ENCODE results near the gene DYNLL2.
"Not testable (repeated sequence)": the region's sequence is repeated elsewhere in the genome, so short reads cannot be mapped to it uniquely, and the experiment has no call there.

Gene DYNLL2

GRCh38 chr17:58141505-58141904 is 58.3 kb downstream of the DYNLL2 start:
- no peak overlapping the region for H3K4me3 ChIP-seq (ENCODE audit: low read length)
- no peak overlapping the region for H3K4me2 ChIP-seq (ENCODE audit: low read depth, low read length)
- no peaks in the 10 kb centered on the region for H4K20me1 ChIP-seq (ENCODE audit: insufficient read depth, low read length)
- H3K9ac ChIP-seq (ENCODE audit: low read length), result no peak overlapping the region
- H2AFZ ChIP-seq (ENCODE audit: low read length), result no peak overlapping the region
- no peaks in the 10 kb centered on the region for H3K4me1 ChIP-seq (ENCODE audit: low read length)
- H3K36me3 ChIP-seq (replicated peaks; ENCODE audit: insufficient read depth, low read length), result no peaks in the 10 kb centered on the region
- TF ChIP-seq EZH2 (optimal IDR thresholded peaks at IDR 0.05; ENCODE audit: low read depth, low read length) (no peak), EZH2phosphoT487 (IDR thresholded peaks at IDR 0.05; ENCODE audit: low read length) (no peak)
- TF ChIP-seq, protein P1, sequence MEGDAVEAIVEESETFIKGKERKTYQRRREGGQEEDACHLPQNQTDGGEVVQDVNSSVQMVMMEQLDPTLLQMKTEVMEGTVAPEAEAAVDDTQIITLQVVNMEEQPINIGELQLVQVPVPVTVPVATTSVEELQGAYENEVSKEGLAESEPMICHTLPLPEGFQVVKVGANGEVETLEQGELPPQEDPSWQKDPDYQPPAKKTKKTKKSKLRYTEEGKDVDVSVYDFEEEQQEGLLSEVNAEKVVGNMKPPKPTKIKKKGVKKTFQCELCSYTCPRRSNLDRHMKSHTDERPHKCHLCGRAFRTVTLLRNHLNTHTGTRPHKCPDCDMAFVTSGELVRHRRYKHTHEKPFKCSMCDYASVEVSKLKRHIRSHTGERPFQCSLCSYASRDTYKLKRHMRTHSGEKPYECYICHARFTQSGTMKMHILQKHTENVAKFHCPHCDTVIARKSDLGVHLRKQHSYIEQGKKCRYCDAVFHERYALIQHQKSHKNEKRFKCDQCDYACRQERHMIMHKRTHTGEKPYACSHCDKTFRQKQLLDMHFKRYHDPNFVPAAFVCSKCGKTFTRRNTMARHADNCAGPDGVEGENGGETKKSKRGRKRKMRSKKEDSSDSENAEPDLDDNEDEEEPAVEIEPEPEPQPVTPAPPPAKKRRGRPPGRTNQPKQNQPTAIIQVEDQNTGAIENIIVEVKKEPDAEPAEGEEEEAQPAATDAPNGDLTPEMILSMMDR (IDR thresholded peaks at IDR 0.05; ENCODE audit: low read length), result no peak
- no peaks in the 10 kb centered on the region; the same call in 1 of the 2 replicates for H3K27me3 ChIP-seq (replicated peaks; ENCODE audit: insufficient read depth, low read length)
- no peak for DNase-seq
- H3K9me2 ChIP-seq (replicated peaks; ENCODE audit: insufficient read depth, low read length), result no peaks in the 10 kb centered on the region
- no peaks in the 10 kb centered on the region for H3K79me2 ChIP-seq (ENCODE audit: low read length)
- H3K27ac ChIP-seq (ENCODE audit: low read length), result no peak overlapping the region
- H3K9me3 ChIP-seq (replicated peaks; ENCODE audit: insufficient read depth, low read length), result no peaks in the 10 kb centered on the region; the same call in 1 of the 2 replicates
- no peaks in the 10 kb centered on the region for H3F3A ChIP-seq (ENCODE audit: insufficient read depth, low read length)

- not testable (repeated sequence) for H3K36me3 ChIP-seq (replicated peaks; ENCODE audit: insufficient read depth, low read length); H3K9ac ChIP-seq (ENCODE audit: low read length); H3K27me3 ChIP-seq (replicated peaks; ENCODE audit: insufficient read depth, low read length); H3K79me2 ChIP-seq (ENCODE audit: low read length); H3K4me1 ChIP-seq (ENCODE audit: low read length); H2AFZ ChIP-seq (ENCODE audit: low read length); H3F3A ChIP-seq (ENCODE audit: insufficient read depth, low read length); H3K4me2 ChIP-seq (ENCODE audit: low read depth, low read length); H3K9me3 ChIP-seq (replicated peaks; ENCODE audit: insufficient read depth, low read length); DNase-seq; H3K4me3 ChIP-seq (ENCODE audit: low read length); H3K27ac ChIP-seq (ENCODE audit: low read length); H3K9me2 ChIP-seq (replicated peaks; ENCODE audit: insufficient read depth, low read length); H4K20me1 ChIP-seq (ENCODE audit: insufficient read depth, low read length)
These were observed 60.1 kb downstream of the DYNLL2 start for GRCh38 chr17:58143335-58143734.

DNA sequence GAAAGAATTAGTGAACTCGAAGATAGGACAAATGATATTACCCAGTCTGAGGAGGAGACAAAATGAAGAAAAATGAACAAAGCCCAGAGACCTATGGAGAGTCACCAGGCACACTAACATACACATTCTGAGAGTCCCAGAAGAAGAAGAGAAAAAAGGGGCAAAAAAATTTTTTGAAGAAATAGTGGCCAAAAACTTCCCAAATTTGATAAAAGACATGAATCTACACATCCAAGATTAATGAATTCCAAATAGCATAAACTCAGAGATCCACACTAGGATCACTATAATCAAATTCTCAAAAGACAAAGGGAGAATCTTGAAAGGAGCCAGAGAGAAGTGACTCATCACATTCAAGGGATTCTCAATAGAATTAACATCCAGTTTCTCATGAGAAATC is 61.6 kb downstream of the DYNLL2 start:
- Histone ChIP-seq H3K4me3 (ENCODE audit: low read length) (no peak overlapping the region), H3F3A (ENCODE audit: insufficient read depth, low read length) (no peaks in the 10 kb centered on the region), H3K4me2 (ENCODE audit: low read depth, low read length) (no peak overlapping the region), H3K36me3 (replicated peaks; ENCODE audit: insufficient read depth, low read length) (no peaks in the 10 kb centered on the region), H3K9me3 (replicated peaks; ENCODE audit: insufficient read depth, low read length) (no peaks in the 10 kb centered on the region; the same call in 1 of the 2 replicates), H4K20me1 (ENCODE audit: insufficient read depth, low read length) (no peaks in the 10 kb centered on the region), H3K27ac (ENCODE audit: low read length) (no peak overlapping the region), H3K9ac (ENCODE audit: low read length) (no peak overlapping the region), H3K4me1 (ENCODE audit: low read length) (no peaks in the 10 kb centered on the region), H3K27me3 (replicated peaks; ENCODE audit: insufficient read depth, low read length) (no peaks in the 10 kb centered on the region; the same call in 1 of the 2 replicates), H2AFZ (ENCODE audit: low read length) (no peak overlapping the region), H3K9me2 (replicated peaks; ENCODE audit: insufficient read depth, low read length) (no peaks in the 10 kb centered on the region), H3K79me2 (ENCODE audit: low read length) (no peaks in the 10 kb centered on the region)
- TF ChIP-seq, protein P1 (IDR thresholded peaks at IDR 0.05; ENCODE audit: low read length), result no peak
- TF ChIP-seq EZH2phosphoT487 (IDR thresholded peaks at IDR 0.05; ENCODE audit: low read length), result no peak
- TF ChIP-seq EZH2 (optimal IDR thresholded peaks at IDR 0.05; ENCODE audit: low read depth, low read length), result no peak
- DNase-seq, result no peak

All from MM.1S (cell line).